PC-9 (cell line): ENCODE measurements around the gene MANSC4. TPM values are rescaled to one million over a fixed set of nuclear protein-coding genes. Genes with fewer than 3 reads are reported as not detected.

Source experiments
- BruUV-seq: library from RNA; stranded (reverse); fragments of 400-500 nt; replicated peaks from 2 replicates; lab custom pipeline; 2021; lab: Mats Ljungman, UMichigan
- CTCF ChIA-PET: fragments of 300-600 bp; sonication (Branson Sonifier 250); formaldehyde crosslinking; loops from one replicate; lab custom pipeline; 2022; ENCODE audit warnings: antibody characterized with exemption; lab: Charles Lee
- POLR2A ChIA-PET: fragments of 300-600 bp; sonication (Branson Sonifier 250); formaldehyde crosslinking; loops from one replicate; lab custom pipeline; 2022; ENCODE audit warnings: antibody characterized with exemption; ENCODE audit not compliant: unreplicated experiment; lab: Charles Lee
- DNase-seq, 2 experiments: peaks; one replicate each; pipeline versions ENCODE4 v3.0.0 to v3.0.0-alpha.2; 2015 to 2022; ENCODE audit warnings: mixed read lengths in 1 of 2
- H2AFZ ChIP-seq: fragments of 200-600 bp; sonication (generic); 2 replicates; pipeline ENCODE4 v1.8.1; 2017; ENCODE audit warnings: antibody characterized with exemption
- H3F3A ChIP-seq: fragments of 200-600 bp; sonication (generic); 2 replicates; pipeline ENCODE4 v1.8.1; 2017; ENCODE audit warnings: antibody characterized with exemption, mild to moderate bottlenecking, low read depth; ENCODE audit not compliant: insufficient read depth
- H3K27ac ChIP-seq: fragments of 200-600 bp; sonication (generic); 2 replicates; pipeline ENCODE4 v1.6.1; 2016; ENCODE audit warnings: mixed run types
- H3K27me3 ChIP-seq: fragments of 200-600 bp; sonication (generic); 2 replicates; pipeline ENCODE4 v1.6.1; 2016; ENCODE audit warnings: low read depth, mixed run types; ENCODE audit not compliant: insufficient read depth
- H3K36me3 ChIP-seq: fragments of 200-600 bp; sonication (generic); 2 replicates; pipeline ENCODE4 v1.6.1; 2016; ENCODE audit warnings: low read depth, mixed run types
- H3K4me1 ChIP-seq: fragments of 200-600 bp; sonication (generic); replicated peaks from 2 replicates; pipeline ENCODE4 v1.6.1; 2016; ENCODE audit warnings: mixed run types; ENCODE audit not compliant: insufficient read depth
- H3K4me2 ChIP-seq: fragments of 200-600 bp; sonication (generic); 2 replicates; pipeline ENCODE4 v1.6.1; 2017; ENCODE audit warnings: mixed run types
- H3K4me3 ChIP-seq: fragments of 200-600 bp; sonication (generic); 2 replicates; pipeline ENCODE4 v1.6.1; 2016; ENCODE audit warnings: mixed run types
- H3K79me2 ChIP-seq: fragments of 200-600 bp; sonication (generic); 2 replicates; pipeline ENCODE4 v1.6.1; 2017; ENCODE audit warnings: low read depth, mixed run types
- H3K9me2 ChIP-seq: fragments of 200-600 bp; sonication (generic); 2 replicates; pipeline ENCODE4 v1.8.1; 2017; ENCODE audit warnings: mild to moderate bottlenecking; ENCODE audit not compliant: insufficient read depth
- H3K9me3 ChIP-seq: fragments of 200-600 bp; sonication (generic); 2 replicates; pipeline ENCODE4 v1.8.1; 2016; ENCODE audit warnings: low read depth; ENCODE audit not compliant: insufficient read depth
- H4K20me1 ChIP-seq: fragments of 200-600 bp; sonication (generic); 2 replicates; pipeline ENCODE4 v1.8.1; 2017; ENCODE audit not compliant: insufficient read depth
- EZH2 ChIP-seq: fragments of 200-600 bp; sonication (generic); IDR thresholded peaks from 2 replicates; pipeline ENCODE4 v1.8.0; 2017; ENCODE audit warnings: antibody characterized with exemption, low read depth
- intact Hi-C: fragments of 100-400 bp; cut with micrococcal nuclease; formaldehyde crosslinking; loops from one replicate; pipeline ENCODE4 v1.10.0; 2022; ENCODE audit not compliant: unreplicated experiment
- total RNA-seq: library from RNA; stranded (reverse); gene quantifications from 2 replicates; pipeline ENCODE4 v1.2.3, GENCODE V29; 2021
- TF ChIP-seq, protein P1 (sequence below): fragments of 200-600 bp; sonication (generic); conservative IDR thresholded peaks from 2 replicates; pipeline ENCODE4 v1.6.1; 2017; ENCODE audit warnings: mixed run types, antibody characterized with exemption, mild to moderate bottlenecking, moderate library complexity

MANSC4 gene
- total RNA-seq, 1 experiment from 2014 or later, result not detected

DNA sequence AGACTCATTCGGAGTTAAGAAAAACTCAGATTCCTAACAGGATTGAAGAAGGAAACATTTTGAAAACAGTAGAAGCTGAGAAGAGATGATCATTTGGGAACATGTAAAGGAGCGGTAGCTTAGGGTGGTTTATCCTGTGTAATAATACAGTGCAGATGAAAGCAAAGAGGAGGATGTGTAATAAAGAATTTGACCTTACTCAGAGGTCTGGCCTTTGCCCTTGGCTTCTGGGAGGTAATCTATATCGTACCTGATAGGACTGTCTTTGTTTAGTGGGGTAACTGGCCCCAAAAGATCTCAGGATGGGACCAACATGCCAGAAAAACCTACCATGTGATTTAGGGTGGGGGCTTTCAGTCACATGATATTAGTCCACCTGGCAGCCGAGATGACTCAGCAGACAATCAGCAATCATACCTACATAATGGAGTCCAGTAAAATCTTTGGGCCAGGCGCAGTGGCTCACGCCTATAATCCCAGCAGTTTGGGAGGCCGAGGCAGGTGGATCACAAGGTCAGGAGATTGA is 23.3 kb downstream of the MANSC4 start:
- no peaks in the 10 kb centered on the region for H3K9me2 ChIP-seq
- H3K79me2 ChIP-seq, result 0 out of 2 replicates have a peak, but pooled peaks cover 9% of the 10 kb centered on the region
- BruUV-seq, result no TSS peak
- DNase-seq, result no peak
- POLR2A ChIA-PET, result no interaction called here
- intact Hi-C loops, result no loop called here
- H2AFZ ChIP-seq, result no peak overlapping the region
- no peaks in the 10 kb centered on the region for H3K27me3 ChIP-seq
- H4K20me1 ChIP-seq, result no peaks in the 10 kb centered on the region
- H3K9me3 ChIP-seq, result no peaks in the 10 kb centered on the region
- H3K4me2 ChIP-seq, result no peak overlapping the region
- no peak overlapping the region for H3K27ac ChIP-seq
- H3F3A ChIP-seq, result 0 out of 2 replicates have a peak, but pooled peaks cover 4% of the 10 kb centered on the region
- CTCF ChIA-PET, result no interaction called here
- no peak overlapping the region for H3K4me3 ChIP-seq
- TF ChIP-seq EZH2, result no peak
- H3K4me1 ChIP-seq, result peaks cover 4% of the 10 kb centered on the region
- no peaks in the 10 kb centered on the region; the same call in 1 of the 2 replicates for H3K36me3 ChIP-seq

DNA sequence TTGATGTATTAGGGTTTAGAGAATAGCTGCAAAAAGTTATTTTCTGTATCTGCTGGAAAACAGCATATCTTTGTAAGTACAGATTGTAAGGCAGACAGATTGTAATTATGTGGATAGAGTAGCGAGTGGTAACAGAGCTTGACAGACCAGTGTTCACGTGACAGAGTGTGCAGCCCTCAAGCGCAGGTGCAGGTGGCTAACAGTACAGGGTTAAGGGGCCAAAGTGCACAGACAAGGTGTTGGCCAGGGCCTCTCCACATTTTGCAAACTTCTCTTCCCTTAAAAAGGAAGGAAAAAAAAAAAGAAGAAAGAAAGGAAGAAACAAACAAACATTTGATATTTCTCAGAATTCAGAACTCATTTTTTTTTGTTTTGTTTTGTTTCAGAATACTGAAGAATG is 25.2 kb downstream of the MANSC4 start:
- no peak overlapping the region for H3K4me2 ChIP-seq
- intact Hi-C loops, result no loop called here
- peaks cover 5% of the 10 kb centered on the region for H3K36me3 ChIP-seq
- no peaks in the 10 kb centered on the region for H3K27me3 ChIP-seq
- H3F3A ChIP-seq, result 0 out of 2 replicates have a peak, but pooled peaks cover 4% of the 10 kb centered on the region
- H3K9me2 ChIP-seq, result no peaks in the 10 kb centered on the region
- no peak for TF ChIP-seq EZH2
- TF ChIP-seq, protein P1, sequence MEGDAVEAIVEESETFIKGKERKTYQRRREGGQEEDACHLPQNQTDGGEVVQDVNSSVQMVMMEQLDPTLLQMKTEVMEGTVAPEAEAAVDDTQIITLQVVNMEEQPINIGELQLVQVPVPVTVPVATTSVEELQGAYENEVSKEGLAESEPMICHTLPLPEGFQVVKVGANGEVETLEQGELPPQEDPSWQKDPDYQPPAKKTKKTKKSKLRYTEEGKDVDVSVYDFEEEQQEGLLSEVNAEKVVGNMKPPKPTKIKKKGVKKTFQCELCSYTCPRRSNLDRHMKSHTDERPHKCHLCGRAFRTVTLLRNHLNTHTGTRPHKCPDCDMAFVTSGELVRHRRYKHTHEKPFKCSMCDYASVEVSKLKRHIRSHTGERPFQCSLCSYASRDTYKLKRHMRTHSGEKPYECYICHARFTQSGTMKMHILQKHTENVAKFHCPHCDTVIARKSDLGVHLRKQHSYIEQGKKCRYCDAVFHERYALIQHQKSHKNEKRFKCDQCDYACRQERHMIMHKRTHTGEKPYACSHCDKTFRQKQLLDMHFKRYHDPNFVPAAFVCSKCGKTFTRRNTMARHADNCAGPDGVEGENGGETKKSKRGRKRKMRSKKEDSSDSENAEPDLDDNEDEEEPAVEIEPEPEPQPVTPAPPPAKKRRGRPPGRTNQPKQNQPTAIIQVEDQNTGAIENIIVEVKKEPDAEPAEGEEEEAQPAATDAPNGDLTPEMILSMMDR, result no peak
- DNase-seq, result no peak
- H3K79me2 ChIP-seq, result peaks cover 13% of the 10 kb centered on the region; the same call in 1 of the 2 replicates
- H3K4me1 ChIP-seq, result peaks cover 11% of the 10 kb centered on the region
- H3K9me3 ChIP-seq, result peaks cover 3% of the 10 kb centered on the region; the same call in 1 of the 2 replicates
- POLR2A ChIA-PET, result no interaction called here
- CTCF ChIA-PET, result interaction anchor here (0.5 to 0.6 kb wide), 3 partner anchors 16 to 1451 kb away, joined by 3 to 4 read pairs (median 4); no protein-coding TSS in a partner anchor
- no peaks in the 10 kb centered on the region for H4K20me1 ChIP-seq
- H3K4me3 ChIP-seq, result no peak overlapping the region
- no peak overlapping the region for H3K27ac ChIP-seq
- no TSS peak for BruUV-seq
- no peak overlapping the region for H2AFZ ChIP-seq

DNA sequence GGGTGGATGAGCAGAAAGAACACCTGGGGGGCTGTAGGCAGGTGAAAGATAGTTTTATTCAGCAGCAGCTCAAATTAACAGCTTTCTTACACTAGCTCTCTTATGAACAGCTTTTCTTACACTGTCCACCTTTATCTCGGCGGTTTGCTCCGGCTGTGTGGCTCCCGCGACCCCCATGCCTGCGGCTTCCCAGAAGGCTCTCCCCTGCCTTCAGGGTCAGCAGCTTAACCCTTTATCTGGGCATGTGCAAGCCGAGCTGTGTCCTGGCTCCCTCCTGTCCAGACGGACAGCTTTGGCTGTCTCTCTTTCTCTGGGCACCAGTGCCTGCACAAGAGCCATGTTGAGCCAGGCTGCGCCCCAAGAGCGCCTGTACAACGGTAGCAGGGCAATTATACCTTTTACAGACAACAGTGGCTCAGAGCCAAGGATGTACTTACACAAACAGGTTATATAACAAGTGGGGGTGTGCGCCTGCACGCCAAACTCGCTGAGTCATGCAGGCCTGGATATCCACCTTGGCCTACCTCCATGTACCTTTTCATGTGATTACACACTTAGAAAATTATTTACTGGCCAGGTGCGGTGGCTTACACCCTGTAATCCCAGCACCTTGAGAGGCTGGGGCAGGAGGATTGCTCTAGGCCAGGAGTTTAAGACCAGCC is 28.5 kb downstream of the MANSC4 start:
- Histone ChIP-seq H3K36me3 (peaks cover 16% of the 10 kb centered on the region), H3K4me1 (peaks cover 35% of the 10 kb centered on the region), H2AFZ (no peak overlapping the region), H3K27me3 (no peaks in the 10 kb centered on the region), H3K4me2 (no peak overlapping the region), H3K4me3 (no peak overlapping the region), H4K20me1 (no peaks in the 10 kb centered on the region), H3K79me2 (peaks cover 19% of the 10 kb centered on the region), H3F3A (peaks cover 19% of the 10 kb centered on the region; the same call in 1 of the 2 replicates), H3K9me3 (peaks cover 3% of the 10 kb centered on the region; the same call in 1 of the 2 replicates), H3K27ac (peak overlapping the region; percentile 53), H3K9me2 (no peaks in the 10 kb centered on the region)
- ChIA-PET POLR2A (no interaction called here), CTCF (no interaction called here)
- no TSS peak for BruUV-seq
- TF ChIP-seq, protein P1, result no peak
- no peak for TF ChIP-seq EZH2
- DNase-seq, result peak in 1 of 2 experiments; percentile 16
- intact Hi-C loops, result no loop called here
